T-helper 22 cell (primary cell): ENCODE results near the gene HABP4.
"Not testable (repeated sequence)": the region's sequence is repeated elsewhere in the genome, so short reads cannot be mapped to it uniquely, and the experiment has no call there.

ENCODE experiments used
- DNase-seq: peaks from one replicate; pipeline ENCODE4 v3.0.0-alpha.2; 2020; ENCODE audit warnings: low read depth

Gene HABP4

DNA sequence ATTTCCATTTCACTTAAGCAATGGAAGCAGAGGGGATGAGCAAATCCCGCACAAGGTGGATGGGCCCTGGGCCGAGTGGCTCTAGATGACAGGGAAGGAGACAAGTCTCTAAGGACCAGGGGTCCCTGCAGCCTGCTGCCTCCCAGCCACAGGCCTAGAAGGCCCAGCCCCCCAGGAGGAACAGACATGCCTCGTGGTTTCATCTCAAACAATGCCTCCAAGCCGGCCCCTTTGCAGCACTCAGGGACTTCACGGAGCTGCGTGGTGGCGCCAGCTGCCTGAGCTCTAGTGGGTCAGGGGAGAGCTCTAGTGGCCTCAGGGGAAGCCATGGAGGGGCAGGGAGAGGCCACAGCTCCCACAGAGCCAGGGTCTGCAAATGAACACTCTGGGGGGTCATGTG lies 48.8 kb downstream of the HABP4 start:
- no peak for DNase-seq

GRCh38 chr9:96499257-96499656 lies 49.3 kb downstream of the HABP4 start:
- no peak for DNase-seq

- DNase-seq, result no peak
These were observed 51.0 kb downstream of the HABP4 start for GRCh38 chr9:96500696-96501632.

- no peak for DNase-seq
These were observed 51.9 kb downstream of the HABP4 start for GRCh38 chr9:96501633-96502538.

- no peak for DNase-seq
These were observed 52.8 kb downstream of the HABP4 start for GRCh38 chr9:96502539-96503373.

GRCh38 chr9:96503374-96503748 lies 53.4 kb downstream of the HABP4 start:
- not testable (repeated sequence) for DNase-seq

DNA sequence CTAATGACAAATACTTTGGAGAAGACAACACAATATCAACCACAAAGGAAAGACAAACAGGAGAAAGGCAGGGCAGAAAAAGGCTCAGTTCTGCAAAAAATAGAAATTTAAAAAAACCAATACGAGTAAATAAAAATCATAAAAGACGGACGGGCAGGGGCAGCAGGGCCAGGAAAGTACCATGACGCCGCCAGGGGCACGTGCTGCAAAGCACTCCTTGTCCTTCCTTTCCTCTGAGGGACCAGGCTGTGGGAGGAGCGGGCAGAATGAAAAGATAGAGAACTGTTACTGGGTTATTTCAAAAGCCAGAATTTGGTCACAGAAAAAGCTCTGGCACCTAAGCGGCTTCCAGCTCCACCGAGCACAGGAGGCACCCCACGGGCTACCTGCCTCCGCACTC lies 53.9 kb downstream of the HABP4 start:
- no peak for DNase-seq

- DNase-seq, result no peak
These were observed 55.5 kb downstream of the HABP4 start for GRCh38 chr9:96505316-96505991.

DNA sequence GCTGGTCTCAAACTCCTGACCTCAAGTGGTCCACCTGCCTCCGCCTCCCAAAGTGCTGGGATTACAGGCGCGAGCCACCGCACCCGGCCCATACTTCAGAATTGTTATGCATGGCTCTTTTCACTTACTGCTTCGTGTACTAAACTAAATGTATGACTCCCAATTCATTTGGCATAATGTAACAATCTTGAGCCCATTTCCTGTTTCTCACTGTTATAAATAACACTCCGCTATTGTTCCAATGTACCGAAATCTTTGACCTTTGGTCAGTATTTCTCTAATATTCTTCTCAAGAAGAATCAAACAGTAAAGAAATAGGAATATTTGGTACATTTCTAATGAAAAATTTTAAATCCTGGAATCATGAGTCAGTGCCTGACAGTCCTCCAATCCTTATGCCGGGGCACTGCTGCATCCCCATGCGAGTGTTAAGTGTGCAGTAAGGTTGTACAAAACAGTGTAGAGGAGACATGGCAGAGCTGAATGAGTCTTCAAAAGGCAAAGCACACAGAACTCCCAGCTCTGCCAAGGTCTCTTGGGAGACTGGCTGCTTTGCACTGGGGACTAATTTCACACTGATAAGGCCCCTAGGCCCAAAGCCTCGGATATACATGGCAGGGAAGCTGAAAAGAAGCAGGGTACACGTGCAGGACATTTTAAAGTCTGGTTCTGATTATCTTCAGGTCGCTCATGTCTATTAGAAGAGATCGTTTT lies 58.4 kb downstream of the HABP4 start:
- DNase-seq, result no peak

- no peak for DNase-seq
These were observed 59.1 kb downstream of the HABP4 start for GRCh38 chr9:96509026-96509425.

DNA sequence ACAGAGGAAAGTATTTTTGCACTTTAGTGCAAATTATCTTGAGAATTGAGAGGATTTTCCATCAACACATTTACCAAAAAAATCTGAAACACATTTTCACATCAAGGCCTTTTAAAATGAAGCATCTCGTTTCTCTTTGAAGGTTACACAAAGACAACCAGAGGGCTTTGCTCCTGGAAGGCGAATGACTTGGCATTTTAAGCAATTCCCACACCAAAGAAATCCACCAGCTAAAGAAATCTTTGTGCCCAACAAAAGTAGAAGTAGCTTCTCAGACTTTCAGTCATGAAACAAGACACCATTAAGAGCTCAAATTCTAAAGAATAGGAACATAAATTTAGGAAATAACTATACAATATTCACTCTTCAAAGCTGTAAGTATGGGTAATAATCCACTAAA lies 59.9 kb downstream of the HABP4 start:
- DNase-seq, result no peak

- no peak for DNase-seq
These were observed 60.3 kb downstream of the HABP4 start for GRCh38 chr9:96510258-96510657.

DNA sequence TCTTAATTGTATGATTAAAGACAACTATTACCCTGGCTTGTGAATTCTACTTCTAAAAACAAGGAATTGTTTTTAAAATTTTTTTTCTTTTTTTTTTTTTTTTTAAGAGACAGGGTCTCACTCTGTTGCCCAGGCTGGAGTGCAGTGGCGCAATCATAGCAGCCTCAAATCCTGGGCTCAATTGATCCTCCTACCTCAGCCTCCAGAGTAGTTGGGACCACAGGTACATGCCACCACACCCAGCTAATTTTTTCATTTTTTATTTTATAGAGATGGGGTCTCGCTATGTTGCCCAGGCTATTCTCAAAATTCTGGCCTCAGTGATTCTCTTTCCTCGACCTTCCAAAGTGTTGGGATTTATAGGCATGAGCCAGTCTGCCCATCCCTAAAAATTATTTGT lies 62.3 kb downstream of the HABP4 start:
- DNase-seq, result no peak

- no peak for DNase-seq
These were observed 63.7 kb downstream of the HABP4 start for GRCh38 chr9:96513622-96514021.

GRCh38 chr9:96514108-96514799 lies 64.3 kb downstream of the HABP4 start:
- DNase-seq, result no peak

DNA sequence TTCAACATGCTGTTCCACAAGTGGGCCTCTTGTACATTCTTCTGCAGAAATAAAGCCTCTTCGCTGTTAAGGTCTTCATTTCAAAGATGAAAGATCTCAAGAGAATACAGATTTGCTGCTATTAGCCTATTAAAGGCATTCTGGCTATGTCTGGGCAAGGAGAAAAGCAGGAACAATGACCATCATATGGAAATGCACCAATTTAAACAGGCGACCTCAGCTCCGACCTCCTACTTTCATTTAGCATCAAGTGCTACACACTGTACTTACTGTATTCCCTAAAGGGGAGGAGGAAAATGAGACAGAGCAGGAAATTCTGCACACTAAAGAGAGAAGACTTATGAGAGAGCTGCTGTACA lies 64.8 kb downstream of the HABP4 start:
- DNase-seq, result no peak

DNA sequence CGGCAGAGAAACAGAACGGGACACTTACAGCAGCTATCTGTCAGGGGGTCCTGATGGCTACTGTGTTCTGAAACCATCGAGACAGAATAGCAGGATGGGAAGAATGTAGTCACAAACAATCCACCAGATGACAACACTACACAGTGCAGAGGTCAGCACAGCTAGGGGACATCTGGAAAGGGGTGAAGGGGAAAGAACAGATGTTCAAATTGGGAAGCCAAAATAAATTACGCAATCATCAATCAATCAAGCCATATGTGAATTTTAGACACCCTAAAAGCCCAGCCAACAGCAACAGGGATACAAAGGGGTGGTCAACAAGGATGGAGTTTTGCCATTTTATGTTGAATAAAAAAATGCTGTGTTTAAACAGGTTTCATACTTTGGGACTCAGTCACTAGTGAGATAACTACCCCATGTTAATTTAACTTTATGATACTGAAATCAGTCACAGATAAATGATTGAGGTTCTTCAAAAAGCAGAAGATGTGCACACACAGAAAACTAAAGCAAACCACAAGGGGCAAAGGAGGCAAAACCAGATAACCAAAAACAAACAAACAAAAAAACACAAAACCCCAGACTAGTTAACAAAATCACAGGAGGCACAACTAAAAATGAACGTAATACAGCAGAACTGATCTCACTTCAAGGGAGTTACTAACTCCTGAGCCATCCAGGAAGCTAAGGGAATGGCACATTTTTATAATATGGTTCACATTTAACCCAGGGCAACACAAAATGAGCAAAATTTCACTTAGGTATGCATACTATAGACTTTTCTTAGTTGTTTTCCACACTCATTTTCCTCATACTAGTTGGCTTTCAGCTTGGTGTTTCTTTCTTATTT lies 65.9 kb downstream of the HABP4 start:
- no peak for DNase-seq

GRCh38 chr9:96519095-96519494 lies 69.1 kb downstream of the HABP4 start:
- no peak for DNase-seq

DNA sequence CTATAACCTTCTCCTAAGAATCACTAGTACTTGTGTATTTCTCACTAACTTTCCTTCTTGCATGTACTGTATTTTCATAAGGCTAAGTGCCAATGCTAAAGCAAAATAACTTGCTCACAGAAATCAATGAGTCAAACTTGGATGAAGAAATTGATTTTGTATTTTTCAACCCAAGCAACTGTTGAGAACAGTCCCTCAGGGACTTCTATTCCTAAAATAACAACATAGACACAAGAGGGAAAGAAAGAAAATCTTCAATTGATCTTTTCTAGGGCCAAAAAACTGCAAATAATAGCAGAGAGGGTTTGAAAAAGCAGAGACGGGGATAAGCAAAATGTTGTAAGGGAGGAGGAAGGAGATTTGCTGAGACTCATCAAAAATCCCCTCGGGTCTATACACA lies 69.8 kb downstream of the HABP4 start:
- no peak for DNase-seq
